Right lobe of liver (tissue), 4 donors: ENCODE results near the gene PLCB4.

ENCODE experiments used
- CTCF ChIP-seq, 4 donors: fragments of 200-600 bp in 3 of 4; fragments of 450-650 bp in 1 of 4; IDR thresholded peaks; one replicate each; pipeline versions ENCODE4 v1.5.1 to v1.8.0; 2016 to 2022; ENCODE audit warnings: antibody characterized with exemption in 4 of 4, mild to moderate bottlenecking in 2 of 4
- POLR2A ChIP-seq: fragments of 450-650 bp; IDR thresholded peaks from one replicate; pipeline ENCODE4 v1.6.1; 2017; ENCODE audit warnings: antibody characterized with exemption, mild to moderate bottlenecking
- donor health status: DM: no; HTN: no; CAD: no.
- donor health status: DM: no; HTN: no; CAD: no.
- donor health status: DM: no; HTN: yes; CAD: no.

GRCh38 chr20:9179867-9180266, 111.0 kb downstream of the PLCB4 start:
- TF ChIP-seq CTCF (IDR thresholded peaks at IDR 0.05) = no peak
- TF ChIP-seq POLR2A = no peak
